A549 (cell line): ENCODE measurements around the gene JADE3.

Experiments
- CHD4 ChIP-seq: fragments of 200-600 bp; sonication (generic); IDR thresholded peaks from 2 replicates; pipeline ENCODE4 v1.6.1; 2016; ENCODE audit warnings: antibody characterized with exemption, mild to moderate bottlenecking, borderline replicate concordance
- CTCF ChIP-seq: fragments of >200 bp; sonication (Bioruptor Twin); formaldehyde crosslinking; IDR thresholded peaks from 3 replicates; pipeline ENCODE4 v1.5.1; 2016
- E2F6 ChIP-seq: IDR thresholded peaks from 2 replicates; pipeline ENCODE4 v1.6.1; 2012; ENCODE audit warnings: low read depth, borderline replicate concordance
- EHMT2 ChIP-seq: fragments of 200-600 bp; sonication (generic); IDR thresholded peaks from 2 replicates; pipeline ENCODE4 v1.6.1; 2016; ENCODE audit warnings: antibody characterized with exemption, low read depth, mild to moderate bottlenecking, moderate library complexity
- ESRRA ChIP-seq: fragments of 150-350 bp; IDR thresholded peaks from 2 replicates; pipeline ENCODE4 v1.6.1; 2014; ENCODE audit warnings: mild to moderate bottlenecking, low read length, borderline replicate concordance
- MAFK ChIP-seq: fragments of 450-650 bp; IDR thresholded peaks from 2 replicates; pipeline ENCODE4 v1.6.1; 2014; ENCODE audit not compliant: partially characterized antibody
- MAX ChIP-seq: IDR thresholded peaks from 2 replicates; pipeline ENCODE4 v1.6.1; 2012
- PHF8 ChIP-seq: fragments of 200-600 bp; sonication (generic); IDR thresholded peaks from 2 replicates; pipeline ENCODE4 v1.6.1; 2016; ENCODE audit warnings: low read depth, mild to moderate bottlenecking, antibody characterized with exemption, moderate library complexity, borderline replicate concordance
- POLR2A ChIP-seq: IDR thresholded peaks from 2 replicates; pipeline ENCODE4 v1.6.1; 2012; ENCODE audit warnings: mild to moderate bottlenecking, low read length
- RAD21 ChIP-seq, 2 experiments: fragments of >200 bp in 1 of 2; sonication (Bioruptor Twin) in 1 of 2; formaldehyde crosslinking in 1 of 2; IDR thresholded peaks in 1 of 2; conservative IDR thresholded peaks in 1 of 2; 2 replicates in 1 of 2; 3 replicates in 1 of 2; pipeline ENCODE4 v1.6.1; 2012 to 2018; ENCODE audit warnings: inconsistent platforms in 1 of 2
- RCOR1 ChIP-seq: fragments of 150-350 bp; IDR thresholded peaks from 2 replicates; pipeline ENCODE4 v1.6.1; 2014; ENCODE audit warnings: antibody characterized with exemption, low read length, low read depth
- REST ChIP-seq: fragments of 200-600 bp; sonication (generic); IDR thresholded peaks from 2 replicates; pipeline ENCODE4 v1.6.1; 2016; ENCODE audit warnings: antibody characterized with exemption, mild to moderate bottlenecking, moderate library complexity
- RFX5 ChIP-seq: fragments of 450-650 bp; IDR thresholded peaks from 2 replicates; pipeline ENCODE4 v1.7.1; 2014; ENCODE audit warnings: antibody characterized with exemption, mild to moderate bottlenecking, moderate library complexity
- SREBF2 ChIP-seq: fragments of 450-650 bp; IDR thresholded peaks from 2 replicates; pipeline ENCODE4 v1.6.1; 2014; ENCODE audit warnings: mild to moderate bottlenecking, moderate library complexity

- no peak for TF ChIP-seq PHF8
- TF ChIP-seq CTCF = no peak
- TF ChIP-seq MAFK = no peak
- no peak for TF ChIP-seq ESRRA
- no peak for TF ChIP-seq RFX5
- TF ChIP-seq SREBF2 = no peak
- TF ChIP-seq POLR2A = no peak
- TF ChIP-seq E2F6 = no peak
- no peak for TF ChIP-seq CHD4
- no peak for TF ChIP-seq RCOR1
- TF ChIP-seq RAD21 (conservative IDR thresholded peaks at IDR 0.05 in 1 of 2, IDR thresholded peaks at IDR 0.05 in 1 of 2) = no peak
- TF ChIP-seq MAX = no peak
- TF ChIP-seq EHMT2 = no peak
- TF ChIP-seq REST = no peak
Observed at GRCh38 chrX:46864606-46865005, 47.6 kb upstream of the JADE3 start.
